Activated T-helper 1 cell treated with anti-CD3 and anti-CD28 coated beads, Interleukin-12 subunit alpha, Interleukin-12 subunit beta, Interleukin-2, Interleukin-4 antibody, amounts not matched to agents 30 ng/mL and 10 ng/mL and 1 ng/mL, durations not matched to agents 14 hours and 24 hours and 36 hours (primary cell): ENCODE results near the gene TRAF1. TPM values are rescaled to one million over a fixed set of nuclear protein-coding genes. Genes with fewer than 3 reads are reported as not detected.
A peak's percentile ranks its signal among the peaks of the same experiment; 100 is the strongest.

Experiments used
- DNase-seq: peaks from one replicate; pipeline ENCODE4 v3.0.0; 2021; ENCODE audit warnings: low spot score
- H3K27ac Mint-ChIP-seq: one replicate; pipeline ENCODE4 v1.8.0; 2021; ENCODE audit warnings: mild to moderate bottlenecking, mixed read lengths
- H3K27me3 Mint-ChIP-seq: one replicate; pipeline ENCODE4 v1.8.0; 2022; ENCODE audit warnings: mild to moderate bottlenecking, moderate library complexity, mixed read lengths; ENCODE audit not compliant: insufficient read depth
- H3K36me3 Mint-ChIP-seq: one replicate; pipeline ENCODE4 v1.8.0; 2021; ENCODE audit warnings: low read depth, mixed read lengths
- H3K4me1 Mint-ChIP-seq: one replicate; pipeline ENCODE4 v1.8.0; 2021; ENCODE audit warnings: low read depth, mixed read lengths
- H3K4me3 Mint-ChIP-seq: one replicate; pipeline ENCODE4 v1.8.0; 2021; ENCODE audit warnings: mild to moderate bottlenecking, moderate library complexity, mixed read lengths
- H3K9me3 Mint-ChIP-seq: one replicate; pipeline ENCODE4 v1.8.0; 2021; ENCODE audit warnings: mixed read lengths
- intact Hi-C: fragments of 100-400 bp; cut with micrococcal nuclease; formaldehyde crosslinking; loops from one replicate; pipeline ENCODE4 v1.15.1; 2024
- total RNA-seq: library from RNA; stranded (reverse); gene quantifications from 2 replicates; pipeline ENCODE4 v1.2.3, GENCODE V29; 2022

Gene TRAF1
- total RNA-seq, 1 donor from 2014 or later = 136 TPM

DNA sequence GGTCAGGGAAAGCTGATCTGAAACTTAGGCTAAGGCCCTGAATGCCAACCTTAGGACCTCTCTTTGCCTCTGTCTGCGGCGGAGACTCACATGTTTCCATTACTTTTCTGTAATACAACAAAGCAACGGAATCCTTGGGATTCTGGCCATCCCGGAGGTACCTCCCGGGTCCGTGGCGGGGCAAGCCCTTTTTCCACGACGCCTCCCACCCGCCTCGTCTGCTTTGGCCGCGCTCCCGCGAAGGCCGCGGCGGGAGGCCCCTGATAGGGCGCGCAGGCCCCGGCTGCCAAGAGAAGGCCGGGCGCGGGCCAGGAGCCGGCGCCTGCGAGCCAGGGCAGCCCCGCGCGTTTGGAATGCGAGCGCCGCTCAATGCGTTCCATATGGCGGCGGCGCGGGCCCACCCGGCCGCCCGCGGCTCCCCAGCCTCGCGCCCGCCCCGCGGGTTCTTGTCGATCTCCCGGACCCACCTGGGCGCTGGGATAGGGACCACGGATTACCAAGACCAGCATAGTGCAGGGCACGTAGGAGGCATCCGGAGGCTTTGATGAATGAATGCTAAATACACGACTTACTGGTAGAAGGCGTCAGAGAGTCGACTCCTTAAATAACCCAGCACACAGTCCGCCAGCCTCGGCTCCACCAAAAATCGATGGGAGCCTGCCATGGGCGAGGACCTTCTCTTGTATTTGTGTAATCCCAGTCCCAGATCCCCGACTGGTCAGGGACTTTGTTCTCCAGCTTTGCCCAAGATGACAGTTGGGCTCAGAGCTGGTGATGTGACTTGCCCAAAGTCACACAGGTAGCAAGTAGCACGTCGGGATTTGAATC, 32.1 kb downstream of the TRAF1 start:
- H3K4me1 Mint-ChIP-seq = peaks cover 75% of the 10 kb centered on the region
- intact Hi-C loops = loop anchor here (5.0 kb wide), 2 partner anchors 137 to 1913 kb away; no protein-coding TSS in a partner anchor
- no peak for DNase-seq
- no peaks in the 10 kb centered on the region for H3K9me3 Mint-ChIP-seq
- peaks cover 22% of the 10 kb centered on the region for H3K36me3 Mint-ChIP-seq
- peak overlapping the region; percentile 46 for H3K27ac Mint-ChIP-seq
- H3K4me3 Mint-ChIP-seq = no peak overlapping the region
- H3K27me3 Mint-ChIP-seq = no peaks in the 10 kb centered on the region

DNA sequence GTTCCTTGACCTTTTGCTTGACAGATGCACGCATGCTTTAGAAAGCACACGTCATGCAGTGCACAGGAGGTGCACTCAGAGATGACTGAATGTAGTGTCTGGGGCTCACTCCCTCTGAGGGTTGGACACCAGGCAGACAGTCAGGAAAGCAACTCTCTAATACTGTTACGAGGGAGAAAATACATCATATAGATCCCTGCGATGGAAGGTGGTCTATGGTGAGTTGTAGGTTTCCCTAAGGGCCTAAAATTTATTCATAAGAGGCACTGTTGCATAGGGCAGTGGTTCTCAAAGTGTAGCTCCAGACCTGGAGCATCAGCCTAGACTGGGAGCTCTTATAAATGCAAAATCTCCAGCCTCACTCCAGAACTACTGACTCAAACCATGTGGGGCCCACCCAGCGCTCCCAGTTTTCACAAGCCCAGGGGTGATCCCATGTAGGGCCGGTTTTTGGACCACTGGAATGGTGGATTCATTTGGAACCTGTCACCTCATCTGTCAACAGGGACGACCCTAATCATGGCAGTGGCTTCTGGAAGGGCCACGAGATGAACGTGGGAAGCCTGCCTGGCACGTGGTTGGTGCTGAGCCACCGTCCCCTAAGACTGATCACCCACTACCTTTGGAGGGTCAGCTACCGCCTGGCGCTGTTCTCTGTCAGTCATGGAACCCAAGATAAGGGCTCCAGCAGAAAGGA, 32.8 kb downstream of the TRAF1 start:
- intact Hi-C loops = loop anchor here (1.0 to 5.0 kb wide), 2 partner anchors 10 to 1914 kb away; no protein-coding TSS in a partner anchor
- no peaks in the 10 kb centered on the region for H3K9me3 Mint-ChIP-seq
- no peaks in the 10 kb centered on the region for H3K27me3 Mint-ChIP-seq
- peak overlapping the region; percentile 69 for H3K4me3 Mint-ChIP-seq
- peaks cover 77% of the 10 kb centered on the region for H3K4me1 Mint-ChIP-seq
- peak overlapping the region; percentile 99 for H3K27ac Mint-ChIP-seq
- H3K36me3 Mint-ChIP-seq = peaks cover 23% of the 10 kb centered on the region
- DNase-seq = no peak

DNA sequence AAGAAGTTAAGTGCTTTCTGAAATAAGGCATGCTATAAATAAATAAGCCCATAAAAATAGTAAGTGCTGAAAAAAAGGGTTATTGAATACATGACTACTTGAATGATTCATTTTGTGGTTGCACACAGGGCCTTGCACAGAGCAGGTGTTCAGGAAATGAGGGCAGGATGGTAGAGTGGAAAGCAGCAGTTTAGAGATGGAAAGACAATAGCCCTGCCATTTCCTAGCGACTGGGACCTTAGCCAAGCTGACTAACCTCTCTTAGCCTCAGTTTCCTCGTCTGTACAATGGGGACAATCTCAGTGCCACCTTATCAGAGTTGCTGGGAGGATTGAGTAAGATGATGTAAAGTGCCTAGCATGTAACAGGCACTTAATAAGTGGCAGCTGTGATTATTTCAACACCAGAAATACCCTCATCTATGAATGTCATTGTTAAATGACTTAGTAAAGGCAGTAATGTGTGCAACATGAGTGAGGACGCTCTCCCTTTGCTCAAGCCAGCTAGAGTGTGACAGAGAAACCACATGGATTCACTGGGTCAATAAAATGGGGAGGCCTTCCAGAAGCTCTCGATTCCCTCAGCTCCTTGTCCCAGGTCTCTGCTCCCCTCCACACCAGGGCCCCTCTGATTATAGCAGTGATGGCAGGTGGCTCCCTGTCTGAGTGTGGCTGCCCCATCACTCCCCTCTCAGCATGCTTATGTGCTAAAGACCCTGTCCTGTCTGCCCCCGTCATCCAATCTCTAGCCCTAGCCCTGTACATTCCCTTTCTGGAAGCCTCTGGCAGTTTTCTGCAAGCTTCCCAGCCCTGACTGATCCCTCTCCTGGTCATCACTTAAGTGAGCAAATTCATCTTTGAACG, 33.6 kb downstream of the TRAF1 start:
- Mint-ChIP-seq H3K27ac (peak overlapping the region; percentile 99), H3K4me3 (peak overlapping the region; percentile 69)

DNA sequence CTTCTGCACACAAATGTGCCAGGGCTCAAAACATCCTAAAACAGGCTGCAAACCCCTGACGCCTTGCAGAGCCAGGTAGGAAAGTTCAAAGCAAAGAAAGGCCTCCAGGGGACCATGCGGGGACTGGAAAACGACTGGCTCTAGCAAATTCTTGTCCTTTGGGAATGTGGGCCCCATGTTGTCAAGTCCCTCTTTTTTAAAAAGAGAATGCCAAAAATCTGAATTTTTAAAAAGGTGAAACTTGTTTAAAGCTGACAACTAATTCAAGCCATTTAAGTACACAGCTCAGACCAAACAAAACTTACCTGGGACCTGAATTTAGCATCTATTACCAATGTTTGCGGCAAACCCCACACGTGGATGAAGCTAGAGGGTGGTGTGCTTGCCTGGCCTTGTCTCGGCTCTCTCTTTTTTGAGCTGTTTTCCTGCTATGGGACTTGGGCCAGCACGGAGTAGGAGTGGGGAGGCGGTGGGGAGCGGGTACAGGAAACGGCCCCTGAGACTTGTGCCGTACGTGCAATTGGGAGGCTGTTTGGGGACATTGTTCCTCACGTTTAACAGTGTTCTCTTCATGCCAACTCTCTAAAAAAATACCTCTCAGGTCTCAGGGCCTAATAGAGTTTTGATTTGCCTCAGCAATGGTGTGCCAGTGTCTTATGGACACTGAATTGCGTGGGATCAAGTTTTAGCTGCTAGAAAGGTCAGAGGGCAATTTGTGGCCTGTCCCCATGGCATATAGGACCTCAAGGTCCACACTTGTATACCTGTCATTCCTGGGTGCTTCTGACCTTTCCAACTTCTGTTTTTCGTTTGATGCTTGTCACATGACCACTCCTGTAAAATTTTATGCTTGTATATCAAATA, 34.5 kb downstream of the TRAF1 start:
- H3K4me1 Mint-ChIP-seq = peaks cover 68% of the 10 kb centered on the region
- peak overlapping the region; percentile 69 for H3K4me3 Mint-ChIP-seq
- no peaks in the 10 kb centered on the region for H3K27me3 Mint-ChIP-seq
- H3K9me3 Mint-ChIP-seq = no peaks in the 10 kb centered on the region
- intact Hi-C loops = loop anchor here (1.0 to 5.0 kb wide), 6 partner anchors 15 to 1915 kb away; partner anchors contain the start of gene PHF19
- peak overlapping the region; percentile 99 for H3K27ac Mint-ChIP-seq
- no peak for DNase-seq
- peaks cover 18% of the 10 kb centered on the region for H3K36me3 Mint-ChIP-seq

More for the DNA sequence above, 33.6 kb downstream of the TRAF1 start:
- Mint-ChIP-seq H3K9me3 (no peaks in the 10 kb centered on the region), H3K36me3 (peaks cover 22% of the 10 kb centered on the region), H3K27me3 (no peaks in the 10 kb centered on the region), H3K4me1 (peaks cover 74% of the 10 kb centered on the region)
- peak; percentile 62 for DNase-seq
- intact Hi-C loops = loop anchor here (1.0 to 5.0 kb wide), 7 partner anchors 10 to 1914 kb away; partner anchors contain the start of gene PHF19

DNA sequence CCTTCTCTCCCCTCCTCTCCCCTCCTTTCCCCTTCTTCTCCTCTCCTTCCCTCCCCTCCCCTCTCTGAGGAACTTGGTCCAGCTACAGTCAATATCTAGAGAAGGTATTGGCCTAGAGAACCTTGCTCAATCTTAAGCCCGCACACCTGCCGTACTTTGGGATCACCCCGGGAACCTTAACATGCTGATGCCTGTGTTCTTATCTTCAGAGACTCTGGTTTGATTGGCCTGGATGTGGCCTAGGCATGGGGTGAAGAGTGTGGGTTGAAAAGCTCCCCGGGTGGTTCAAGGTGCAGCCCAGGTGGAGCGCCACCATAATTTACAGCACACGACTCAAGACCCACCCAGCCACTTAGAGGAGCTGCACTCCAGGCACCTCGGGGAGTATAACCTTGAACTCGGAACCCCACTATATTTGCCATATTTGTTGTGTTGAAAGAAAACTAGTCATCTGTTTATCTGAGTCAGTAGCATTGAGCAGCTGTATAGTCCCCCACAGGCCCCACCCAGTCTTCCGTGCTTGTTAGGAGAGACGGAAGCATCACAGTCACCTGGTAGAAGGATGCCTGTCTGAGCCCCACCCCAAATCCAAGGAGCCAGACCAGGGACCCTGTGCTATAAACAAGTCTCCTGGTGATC, 35.2 kb downstream of the TRAF1 start:
- H3K27me3 Mint-ChIP-seq = no peaks in the 10 kb centered on the region
- H3K27ac Mint-ChIP-seq = peak overlapping the region; percentile 99
- H3K36me3 Mint-ChIP-seq = peaks cover 13% of the 10 kb centered on the region
- intact Hi-C loops = loop anchor here (5.0 kb wide), 1 partner anchor 1916 kb away; no protein-coding TSS in a partner anchor
- peaks cover 64% of the 10 kb centered on the region for H3K4me1 Mint-ChIP-seq
- no peaks in the 10 kb centered on the region for H3K9me3 Mint-ChIP-seq
- peak overlapping the region; percentile 69 for H3K4me3 Mint-ChIP-seq
- DNase-seq = peak; percentile 67

DNA sequence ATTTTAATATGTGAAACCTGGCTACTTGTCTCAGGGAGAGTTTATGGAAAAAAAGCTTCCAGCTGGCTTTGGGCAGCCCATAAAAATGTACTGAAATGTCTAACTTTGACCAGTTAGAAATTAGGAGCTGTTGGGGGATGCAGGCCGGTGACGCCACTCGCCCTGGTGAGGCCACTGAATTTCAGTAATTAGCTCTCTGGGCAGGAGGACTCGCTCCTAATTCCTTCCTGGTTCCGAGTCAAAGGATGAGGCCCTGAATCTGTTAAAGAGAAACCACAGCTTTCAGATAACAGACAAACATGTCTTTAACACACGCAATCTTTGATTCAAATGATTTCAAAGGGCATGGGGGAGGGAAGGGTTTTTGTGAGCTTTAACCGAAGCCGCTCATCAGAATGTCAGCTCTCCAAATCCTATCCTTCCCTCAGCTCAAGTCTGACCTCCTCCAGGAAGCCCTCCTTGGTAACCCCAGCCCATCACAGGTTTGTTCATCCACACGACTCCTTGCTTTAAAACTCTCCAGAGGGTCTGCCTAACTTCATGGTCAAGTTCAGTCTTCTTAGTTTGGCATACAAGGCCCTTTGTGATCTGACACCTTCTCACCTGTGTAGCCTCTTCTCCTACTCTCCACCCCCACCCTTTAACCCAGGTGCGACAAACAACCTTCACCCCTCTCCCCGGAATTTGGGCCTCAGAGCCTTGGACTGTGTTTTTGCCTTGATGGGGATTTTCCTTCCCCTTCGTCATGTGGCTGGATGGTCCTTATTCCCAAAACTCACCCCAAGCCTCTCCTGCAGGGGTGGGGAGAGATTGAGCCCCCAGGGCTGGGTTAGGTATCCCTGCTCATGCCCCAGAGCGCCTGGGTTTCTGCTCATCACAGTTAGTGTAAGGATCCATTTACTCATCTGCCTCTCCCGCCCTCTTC, 36.0 kb downstream of the TRAF1 start:
- intact Hi-C loops = loop anchor here (5.0 kb wide), 1 partner anchor 1917 kb away; no protein-coding TSS in a partner anchor
- peaks cover 17% of the 10 kb centered on the region for H3K36me3 Mint-ChIP-seq
- H3K9me3 Mint-ChIP-seq = no peaks in the 10 kb centered on the region
- peaks cover 71% of the 10 kb centered on the region for H3K4me1 Mint-ChIP-seq
- no peaks in the 10 kb centered on the region for H3K27me3 Mint-ChIP-seq
- H3K4me3 Mint-ChIP-seq = peak overlapping the region; percentile 69
- H3K27ac Mint-ChIP-seq = peak overlapping the region; percentile 99
- no peak for DNase-seq

DNA sequence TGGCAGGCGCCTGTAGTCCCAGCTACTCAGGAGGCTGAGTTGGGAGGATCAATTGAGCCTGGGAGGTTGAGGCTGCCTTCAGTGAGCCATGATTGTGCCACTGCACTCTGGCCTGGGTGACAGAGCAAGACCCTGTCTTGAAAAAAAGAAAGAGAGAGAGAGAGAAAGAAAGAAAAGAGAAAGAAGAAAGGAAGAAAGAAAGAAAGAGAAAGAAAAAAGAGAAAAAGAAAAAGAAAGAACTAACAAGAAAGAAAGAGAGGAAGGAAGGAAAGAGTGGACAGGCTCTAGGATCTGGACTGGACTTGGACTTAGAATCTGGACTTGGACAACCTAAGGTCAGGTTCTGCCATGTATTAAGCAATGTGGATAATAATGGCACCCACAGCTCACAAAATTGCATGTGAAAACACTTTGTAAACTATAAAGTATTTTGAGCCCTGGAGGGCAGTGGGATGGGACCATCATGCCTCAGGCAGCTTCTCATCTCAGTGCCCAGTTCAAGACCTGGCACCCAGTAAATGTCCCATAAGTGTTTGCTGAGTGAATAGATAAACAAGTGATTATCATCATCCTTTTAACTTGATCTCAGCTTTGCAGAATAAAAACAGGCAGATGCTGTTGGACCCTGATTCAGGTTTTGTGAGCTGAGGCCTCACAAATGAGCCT, 36.9 kb downstream of the TRAF1 start:
- peak overlapping the region; percentile 69 for H3K4me3 Mint-ChIP-seq
- no peaks in the 10 kb centered on the region for H3K27me3 Mint-ChIP-seq
- DNase-seq = no peak
- H3K4me1 Mint-ChIP-seq = peaks cover 64% of the 10 kb centered on the region
- intact Hi-C loops = loop anchor here (5.0 kb wide), 1 partner anchor 1918 kb away; no protein-coding TSS in a partner anchor
- peaks cover 16% of the 10 kb centered on the region for H3K36me3 Mint-ChIP-seq
- peak overlapping the region; percentile 99 for H3K27ac Mint-ChIP-seq
- H3K9me3 Mint-ChIP-seq = no peaks in the 10 kb centered on the region

DNA sequence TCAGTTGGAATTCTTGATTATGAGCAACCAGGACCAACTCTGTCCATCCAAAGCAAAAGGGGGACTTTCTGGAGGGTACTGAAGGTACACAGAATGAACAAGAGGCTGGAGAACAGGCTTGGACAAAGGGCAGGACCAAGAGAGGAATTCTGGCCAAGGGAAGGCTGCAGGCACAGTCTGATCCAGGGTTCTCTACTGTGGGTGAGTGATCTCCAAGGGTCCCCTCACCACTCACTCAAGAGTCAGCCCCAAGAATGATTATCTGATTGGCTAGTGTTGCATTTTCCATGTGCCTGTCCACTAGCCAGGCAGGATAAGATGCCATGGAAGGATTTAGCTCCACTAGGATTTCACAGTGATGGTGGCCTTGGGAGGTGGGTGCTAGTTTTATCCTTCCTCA, 38.0 kb downstream of the TRAF1 start:
- peaks cover 66% of the 10 kb centered on the region for H3K4me1 Mint-ChIP-seq
- peaks cover 18% of the 10 kb centered on the region for H3K36me3 Mint-ChIP-seq
- intact Hi-C loops = no loop called here
- H3K4me3 Mint-ChIP-seq = no peak overlapping the region
- H3K9me3 Mint-ChIP-seq = no peaks in the 10 kb centered on the region
- no peak for DNase-seq
- peak overlapping the region; percentile 99 for H3K27ac Mint-ChIP-seq
- H3K27me3 Mint-ChIP-seq = no peaks in the 10 kb centered on the region

DNA sequence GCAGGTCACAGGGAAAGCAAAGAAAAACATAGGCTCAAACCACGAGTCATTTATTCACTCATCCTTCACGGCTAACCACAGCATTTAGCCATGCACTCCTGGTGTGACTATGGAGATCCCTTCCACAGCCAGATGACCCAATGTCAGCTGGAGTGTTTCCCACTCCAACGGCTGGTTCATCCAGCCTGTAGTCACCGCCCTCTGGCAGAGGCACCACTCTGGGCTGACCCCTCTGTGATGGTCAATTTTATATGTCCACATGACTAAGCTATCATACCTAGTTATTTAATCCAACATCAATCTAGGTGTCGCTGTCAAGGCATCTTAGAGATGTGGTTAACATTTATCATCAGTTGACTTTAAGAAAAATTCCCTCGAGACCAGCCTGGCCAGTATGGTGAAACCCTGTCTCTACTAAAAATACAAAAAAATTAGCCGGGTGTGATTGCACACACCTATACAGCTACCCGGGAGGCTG, 40.1 kb downstream of the TRAF1 start:
- Mint-ChIP-seq H3K27ac (no peak overlapping the region), H3K4me1 (peaks cover 54% of the 10 kb centered on the region)

DNA sequence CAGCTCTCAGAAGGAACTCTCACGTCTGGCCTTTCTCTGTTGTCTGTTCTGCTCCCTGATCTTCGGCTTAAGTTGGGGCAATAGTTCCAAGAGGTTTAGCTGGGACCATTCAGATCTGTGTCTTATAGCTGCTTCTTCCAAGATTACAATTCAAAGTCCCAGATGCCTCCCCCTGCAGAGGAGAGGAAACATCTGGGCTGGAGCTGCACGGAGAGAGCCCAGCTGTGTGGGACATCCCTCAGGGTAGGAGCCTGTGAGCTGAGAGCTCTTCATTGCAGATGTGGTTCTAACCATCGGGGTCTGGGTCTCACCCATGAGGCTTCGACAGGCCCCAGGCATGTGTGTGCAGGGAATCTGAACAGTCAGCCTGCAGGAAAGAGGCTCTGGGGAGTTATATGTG, 40.6 kb downstream of the TRAF1 start:
- intact Hi-C loops = no loop called here
- DNase-seq = no peak
- no peak overlapping the region for H3K4me3 Mint-ChIP-seq
- H3K4me1 Mint-ChIP-seq = peaks cover 48% of the 10 kb centered on the region
- no peaks in the 10 kb centered on the region for H3K9me3 Mint-ChIP-seq
- H3K27ac Mint-ChIP-seq = no peak overlapping the region
- no peaks in the 10 kb centered on the region for H3K27me3 Mint-ChIP-seq
- peaks cover 16% of the 10 kb centered on the region for H3K36me3 Mint-ChIP-seq

More for the DNA sequence above, 40.1 kb downstream of the TRAF1 start:
- no peaks in the 10 kb centered on the region for H3K27me3 Mint-ChIP-seq
- DNase-seq = no peak
- H3K9me3 Mint-ChIP-seq = no peaks in the 10 kb centered on the region
- peaks cover 16% of the 10 kb centered on the region for H3K36me3 Mint-ChIP-seq
- intact Hi-C loops = no loop called here
- H3K4me3 Mint-ChIP-seq = no peak overlapping the region
